ENCODE measurements around the gene SESTD1. TPM values are rescaled to one million over a fixed set of nuclear protein-coding genes. Genes with fewer than 3 reads are reported as not detected.
"Not testable (repeated sequence)": the region's sequence is repeated elsewhere in the genome, so short reads cannot be mapped to it uniquely, and the experiment has no call there.

SESTD1 gene
- total RNA-seq, 1 donor from 2014 or later: 82.2 TPM

DNA sequence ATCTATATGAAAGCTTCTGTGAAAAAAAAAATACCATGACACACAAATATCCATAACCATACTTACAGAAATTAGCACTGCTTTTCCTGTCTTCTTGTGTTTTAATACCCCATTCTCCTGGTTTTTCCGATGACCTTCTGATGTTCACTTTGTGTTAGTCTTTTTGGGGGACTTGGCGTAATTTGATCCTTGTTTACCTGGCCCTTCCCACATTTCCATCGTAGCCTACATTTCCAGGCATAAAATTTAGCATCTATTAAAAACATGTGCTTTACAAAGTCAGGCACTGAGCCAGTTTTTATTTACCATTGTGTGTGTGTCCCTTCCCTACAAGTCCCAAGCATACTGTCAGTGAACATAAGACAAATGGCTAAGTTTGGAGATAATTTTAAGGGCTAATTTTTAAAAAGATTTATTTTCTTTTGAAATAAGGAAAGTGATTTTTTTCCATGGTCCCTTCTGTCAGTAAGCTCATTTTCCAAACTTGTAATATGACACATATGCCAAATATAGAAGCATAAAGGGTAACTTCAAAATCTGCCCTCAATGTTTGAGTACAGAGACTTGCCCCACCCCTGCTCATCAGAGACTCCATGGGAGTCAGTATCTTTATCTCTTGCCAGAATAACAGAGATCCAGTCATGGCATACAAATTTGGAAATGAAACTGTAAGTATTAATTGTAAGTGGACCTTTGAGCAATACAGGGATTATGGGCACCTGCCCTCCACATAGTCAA, 27.3 kb downstream of the SESTD1 start:
- DNase-seq: no peak

DNA sequence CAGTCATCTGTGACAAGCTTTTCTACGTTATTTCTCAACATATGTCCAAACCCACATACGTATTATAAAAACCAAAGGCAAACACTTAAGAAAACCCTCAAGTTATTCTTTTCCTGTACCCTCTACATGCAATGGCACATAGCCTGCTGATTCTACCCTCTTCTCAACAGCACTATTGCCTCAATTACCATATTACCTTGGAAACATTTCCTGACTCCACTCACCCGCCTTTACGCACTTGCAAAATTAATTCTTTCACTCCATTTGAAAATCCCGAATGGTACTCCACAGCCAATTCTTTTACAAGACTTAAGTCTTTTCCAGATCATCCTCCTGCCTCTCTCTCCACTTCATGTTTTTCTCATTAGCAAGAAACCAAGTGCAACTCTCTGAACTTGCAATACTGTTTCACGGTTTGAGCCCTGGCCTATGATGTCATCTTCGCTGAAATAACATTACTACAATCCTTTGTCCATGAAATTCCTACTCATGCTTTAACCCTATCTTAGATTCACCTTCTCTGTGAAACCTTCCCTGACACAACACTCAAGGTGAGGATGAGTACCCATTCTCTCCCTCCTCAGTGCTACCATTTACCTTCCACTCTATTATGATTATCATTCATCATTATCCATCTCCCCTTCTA, 29.0 kb downstream of the SESTD1 start:
- no peak for DNase-seq

GRCh38 chr2:179234658-179235240, 29.9 kb downstream of the SESTD1 start:
- no peak for DNase-seq

- DNase-seq: no peak
Measured at GRCh38 chr2:179233626-179234430, 30.8 kb downstream of the SESTD1 start.

DNA sequence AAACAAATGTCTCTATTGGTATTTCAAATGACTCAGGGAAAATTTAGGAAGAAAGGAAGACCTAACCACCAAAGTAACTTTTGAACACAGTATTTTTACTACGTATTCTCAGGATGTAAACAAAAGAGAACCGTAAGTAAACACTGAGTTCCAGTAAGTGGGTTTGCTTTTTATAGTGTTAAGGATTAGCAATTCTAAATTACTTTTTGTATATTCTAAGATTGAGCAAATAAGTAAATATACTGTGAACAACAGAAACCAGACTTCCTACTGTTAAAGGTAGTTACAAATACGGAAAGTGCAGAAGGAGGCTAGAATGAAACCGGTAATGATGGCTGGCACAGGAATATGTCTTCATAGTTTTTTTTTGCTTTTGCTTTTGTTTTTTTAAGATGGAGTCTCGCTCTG, 31.5 kb downstream of the SESTD1 start:
- DNase-seq: no peak

DNA sequence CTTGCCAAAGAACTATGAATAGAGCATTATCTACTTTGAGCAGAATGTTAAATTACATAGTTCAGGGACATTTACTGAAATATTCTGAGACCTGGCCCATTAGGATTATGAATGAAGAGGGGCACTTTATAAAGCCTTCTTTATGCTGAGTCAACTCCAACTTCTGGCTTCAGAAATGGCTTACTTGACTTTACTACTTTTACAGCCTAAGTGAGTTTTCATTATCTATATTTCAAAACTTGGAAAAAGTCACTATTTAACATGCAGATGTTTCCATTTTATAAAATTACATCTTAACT, 37.7 kb downstream of the SESTD1 start:
- DNase-seq: no peak

- no peak for DNase-seq
Measured at GRCh38 chr2:179226203-179226960, 38.2 kb downstream of the SESTD1 start.

DNA sequence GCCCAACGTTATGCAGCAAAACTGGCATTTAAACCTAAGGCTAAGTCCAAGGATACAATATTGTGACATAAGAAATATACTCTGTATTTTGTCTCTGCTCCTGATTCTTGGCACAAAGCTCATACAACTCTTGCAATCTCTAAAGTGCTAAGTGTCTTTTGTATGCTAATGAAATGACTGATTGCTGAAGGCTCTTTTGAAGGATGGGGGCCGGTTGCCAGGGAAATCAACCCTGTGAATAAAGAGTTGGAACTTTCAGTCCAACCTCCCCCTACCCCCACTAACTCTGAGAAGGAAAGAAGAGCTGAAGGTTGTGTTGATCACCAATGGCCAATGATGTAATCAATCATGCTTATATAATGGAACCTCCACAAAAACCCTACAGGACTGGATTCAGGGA, 40.3 kb downstream of the SESTD1 start:
- no peak for DNase-seq

GRCh38 chr2:179222076-179222475, 42.6 kb downstream of the SESTD1 start:
- no peak for DNase-seq

- peak; percentile 49 for DNase-seq
Measured at GRCh38 chr2:179218848-179219594, 45.6 kb downstream of the SESTD1 start.

DNA sequence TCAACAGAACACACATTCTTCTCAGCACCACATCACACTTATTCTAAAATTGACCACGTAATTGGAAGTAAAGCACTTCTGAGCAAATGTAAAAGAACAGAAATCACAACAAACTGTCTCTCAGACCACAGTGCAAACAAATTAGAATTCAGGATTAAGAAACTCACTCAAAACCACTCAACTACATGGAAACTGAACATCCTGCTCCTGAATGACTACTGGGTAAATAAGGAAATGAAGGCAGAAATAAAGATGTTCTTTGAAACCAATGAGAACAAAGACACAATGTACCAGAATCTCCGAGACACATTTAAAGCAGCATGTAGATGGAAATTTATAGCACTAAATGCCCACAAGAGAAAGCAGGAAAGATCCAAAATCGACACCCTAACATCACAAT, 50.0 kb downstream of the SESTD1 start:
- not testable (repeated sequence) for DNase-seq

DNA sequence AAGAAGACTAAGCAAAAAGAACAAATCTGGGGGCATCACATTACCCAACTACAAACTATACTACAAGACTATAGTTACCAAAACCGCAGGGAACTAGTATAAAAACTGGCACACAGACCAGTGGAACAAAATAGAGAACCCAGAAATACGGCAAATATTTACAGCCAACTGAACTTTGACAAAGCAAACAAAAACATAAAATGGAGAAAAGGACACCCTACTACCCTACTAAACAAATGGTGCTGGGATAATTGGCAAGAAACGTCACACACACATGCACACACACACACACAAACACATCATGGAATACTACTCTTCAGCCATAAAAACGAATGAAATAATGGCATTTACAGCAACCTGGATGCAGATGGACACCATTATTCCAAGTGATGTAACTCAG, 53.3 kb downstream of the SESTD1 start:
- no peak for DNase-seq

GRCh38 chr2:179208277-179208676, 56.4 kb downstream of the SESTD1 start:
- not testable (repeated sequence) for DNase-seq

GRCh38 chr2:179207047-179207446, 57.6 kb downstream of the SESTD1 start:
- DNase-seq: no peak

DNA sequence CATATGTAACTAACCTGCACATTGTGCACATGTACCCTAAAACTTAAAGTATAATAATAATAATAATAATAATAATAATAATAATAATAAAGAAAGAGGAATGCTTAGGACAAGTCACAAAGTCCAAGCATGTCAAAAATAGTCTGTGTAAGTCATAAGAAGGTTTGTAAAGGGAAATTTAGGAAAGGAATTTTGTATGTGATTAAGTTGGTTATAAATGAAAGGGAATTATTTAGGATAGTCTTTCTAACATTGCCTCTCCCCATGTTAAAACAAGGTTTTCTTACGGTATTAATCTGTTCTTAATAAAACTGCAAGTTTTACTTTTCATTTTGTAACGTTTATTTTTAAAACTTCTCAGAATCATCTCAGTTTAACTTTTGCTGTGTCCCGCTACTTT, 62.8 kb downstream of the SESTD1 start:
- DNase-seq: no peak

DNA sequence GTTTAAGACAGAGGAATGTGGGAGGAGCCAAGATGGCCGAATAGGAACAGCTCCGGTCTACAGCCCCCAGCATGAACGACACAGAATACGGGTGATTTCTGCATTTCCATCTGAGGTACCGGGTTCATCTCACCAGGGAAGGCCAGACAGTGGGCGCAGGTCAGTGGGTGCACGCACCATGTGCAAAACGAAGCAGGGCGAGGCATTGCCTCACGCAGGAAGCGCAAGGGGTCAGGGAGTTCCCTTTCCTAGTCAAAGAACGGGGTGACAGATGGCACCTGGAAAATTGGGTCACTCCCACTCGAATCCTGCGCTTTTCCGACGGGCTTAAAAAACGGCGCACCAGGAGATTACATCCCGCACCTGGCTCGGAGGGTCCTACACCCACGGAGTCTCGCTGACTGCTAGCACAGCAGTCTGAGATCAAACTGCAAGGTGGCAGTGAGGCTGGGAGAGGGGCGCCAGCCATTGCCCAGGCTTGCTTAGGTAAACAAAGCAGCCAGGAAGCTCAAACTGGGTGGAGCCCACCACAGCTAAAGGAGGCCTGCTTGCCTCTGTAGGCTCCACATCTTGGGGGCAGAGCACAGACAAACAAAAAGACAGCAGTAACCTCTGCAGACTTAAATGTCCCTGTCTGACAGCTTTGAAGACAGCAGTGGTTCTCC, 68.6 kb downstream of the SESTD1 start:
- DNase-seq: not testable (repeated sequence)

DNA sequence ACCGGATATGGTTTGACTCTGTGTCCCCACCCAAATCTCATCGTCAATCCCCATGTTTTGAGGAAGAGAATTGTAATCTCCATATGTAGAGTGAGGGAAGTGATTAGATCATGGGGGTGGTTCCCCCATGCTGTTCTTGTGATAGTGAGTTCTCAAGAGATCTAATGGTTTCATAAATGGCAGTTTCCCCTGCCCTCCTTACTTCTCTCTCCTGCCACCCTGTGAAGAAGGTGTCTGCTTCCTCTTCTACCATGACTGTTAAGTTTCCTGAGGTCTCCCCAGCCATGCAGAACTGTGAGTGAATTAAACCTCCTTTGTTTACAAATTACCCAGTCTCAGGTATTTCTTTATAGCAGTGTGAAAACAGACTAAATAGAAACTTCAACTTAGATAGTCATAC, 69.5 kb downstream of the SESTD1 start:
- DNase-seq: no peak

DNA sequence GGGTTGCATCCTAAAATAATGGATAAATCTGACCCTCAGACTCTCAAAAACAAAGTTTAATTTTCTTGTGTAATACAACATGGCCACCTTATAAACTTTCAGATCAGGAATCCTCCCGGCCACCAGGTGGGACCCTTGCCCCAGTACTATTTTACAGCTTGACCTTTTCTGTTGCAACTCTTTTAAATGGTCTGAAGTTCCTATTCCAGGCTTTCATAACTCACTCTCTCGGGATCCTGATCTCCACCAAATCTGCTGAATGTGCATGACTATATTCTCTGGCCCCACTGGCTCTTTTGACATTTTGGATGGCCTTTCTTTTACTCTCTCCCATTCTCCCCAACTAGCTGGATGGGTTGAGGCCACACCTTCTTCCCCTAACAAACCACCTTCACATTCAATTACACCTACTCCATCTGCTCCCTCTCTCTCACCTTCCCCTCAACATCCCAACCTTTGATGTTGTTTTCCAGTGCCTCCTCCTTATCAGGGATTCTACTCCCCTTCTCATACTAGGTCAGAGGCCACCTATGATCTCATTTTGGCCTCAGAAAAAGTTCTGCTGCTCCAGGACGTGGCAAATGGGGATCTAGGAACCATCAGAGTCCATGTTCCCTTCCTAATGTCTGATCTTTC, 70.8 kb downstream of the SESTD1 start:
- DNase-seq: no peak

GRCh38 chr2:179191110-179191509, 73.5 kb downstream of the SESTD1 start:
- no peak for DNase-seq

DNA sequence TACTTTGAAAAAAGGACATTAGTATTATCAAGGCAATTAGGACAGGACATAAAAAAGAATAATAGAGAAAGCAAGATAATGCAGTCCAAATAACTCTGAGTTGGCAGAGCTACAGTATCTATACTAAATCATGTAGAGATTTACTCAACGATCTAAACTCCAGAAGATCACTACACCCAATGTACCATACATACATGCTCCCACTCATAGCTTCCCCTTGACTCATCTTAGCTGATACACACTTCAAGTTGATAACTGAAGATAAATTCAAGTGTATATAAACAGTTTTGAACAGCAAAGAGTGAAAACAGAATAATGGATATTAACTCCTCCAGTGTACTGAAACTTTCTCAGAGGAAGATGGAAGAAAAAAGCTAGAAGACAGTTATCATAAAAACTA, 78.5 kb downstream of the SESTD1 start:
- DNase-seq: no peak

- no peak for DNase-seq
Measured at GRCh38 chr2:179184610-179185009, 80.0 kb downstream of the SESTD1 start.
